ENCODE measurements around the gene FOLR1.
"Not testable (repeated sequence)": the region's sequence is repeated elsewhere in the genome, so short reads cannot be mapped to it uniquely, and the experiment has no call there.

The FOLR1 gene

GRCh38 chr11:72191961-72192381 lies at the start of gene FOLR1:
TSS of gene FOLR1 (plus strand) at chr11:72192140. CDS start at chr11:72192174, 34 bp downstream.
- no peak for DNase-seq

- DNase-seq, result not testable (repeated sequence)
Measured at GRCh38 chr11:72142543-72142942, 49.4 kb upstream of the FOLR1 start.

GRCh38 chr11:72144807-72145565 lies 47.0 kb upstream of the FOLR1 start:
- DNase-seq, result no peak

- no peak for DNase-seq
Measured at GRCh38 chr11:72146625-72147024, 45.3 kb upstream of the FOLR1 start.

GRCh38 chr11:72150882-72151281 lies 41.1 kb upstream of the FOLR1 start:
- no peak for DNase-seq

GRCh38 chr11:72153874-72154273 lies 38.1 kb upstream of the FOLR1 start:
- DNase-seq, result not testable (repeated sequence)

- DNase-seq, result no peak
Measured at GRCh38 chr11:72154816-72155215, 37.1 kb upstream of the FOLR1 start.

GRCh38 chr11:72155751-72156150 lies 36.2 kb upstream of the FOLR1 start:
- no peak for DNase-seq

GRCh38 chr11:72157131-72157530 lies 34.8 kb upstream of the FOLR1 start:
- DNase-seq, result no peak

- no peak for DNase-seq
Measured at GRCh38 chr11:72160319-72160718, 31.6 kb upstream of the FOLR1 start.

GRCh38 chr11:72162891-72163492 lies 28.9 kb upstream of the FOLR1 start:
- DNase-seq, result no peak

- DNase-seq, result not testable (repeated sequence)
Measured at GRCh38 chr11:72164187-72164586, 27.8 kb upstream of the FOLR1 start.

GRCh38 chr11:72169046-72169555 lies 22.8 kb upstream of the FOLR1 start:
- not testable (repeated sequence) for DNase-seq

- not testable (repeated sequence) for DNase-seq
Measured at GRCh38 chr11:72169754-72170153, 22.2 kb upstream of the FOLR1 start.

- not testable (repeated sequence) for DNase-seq
Measured at GRCh38 chr11:72172043-72172442, 19.9 kb upstream of the FOLR1 start.

GRCh38 chr11:72173291-72173690 lies 18.6 kb upstream of the FOLR1 start:
- DNase-seq, result no peak

GRCh38 chr11:72174302-72175070 lies 17.5 kb upstream of the FOLR1 start:
- no peak for DNase-seq

- no peak for DNase-seq
Measured at GRCh38 chr11:72177656-72178055, 14.3 kb upstream of the FOLR1 start.

GRCh38 chr11:72179049-72179803 lies 12.7 kb upstream of the FOLR1 start:
- DNase-seq, result no peak

- no peak for DNase-seq
Measured at GRCh38 chr11:72179804-72180396, 12.0 kb upstream of the FOLR1 start.

- DNase-seq, result not testable (repeated sequence)
Measured at GRCh38 chr11:72180892-72181552, 10.9 kb upstream of the FOLR1 start.

- not testable (repeated sequence) for DNase-seq
Measured at GRCh38 chr11:72181553-72181958, 10.4 kb upstream of the FOLR1 start.

Data from SIG-M5 (cell line).